Neural crest cell (in vitro differentiated cells): ENCODE measurements around the gene KRT76. TPM values are rescaled to one million over a fixed set of nuclear protein-coding genes. Genes with fewer than 3 reads are reported as not detected.

Experiments
- DNase-seq: peaks from one replicate; pipeline ENCODE4 v3.0.0; 2021; ENCODE audit warnings: low read depth, mixed read lengths, low spot score
- H3K27ac Mint-ChIP-seq: one replicate; pipeline ENCODE4 v1.8.0; 2021; ENCODE audit warnings: mild to moderate bottlenecking, mixed read lengths; ENCODE audit not compliant: unreplicated experiment
- H3K27me3 Mint-ChIP-seq: 2 replicates; pipeline ENCODE4 v1.8.0; 2021; ENCODE audit warnings: low read depth, mild to moderate bottlenecking, mixed read lengths
- H3K36me3 Mint-ChIP-seq: 2 replicates; pipeline ENCODE4 v1.8.0; 2021; ENCODE audit warnings: low read depth, mild to moderate bottlenecking, mixed read lengths
- H3K4me1 Mint-ChIP-seq: 2 replicates; pipeline ENCODE4 v1.8.0; 2021; ENCODE audit warnings: mixed read lengths
- H3K4me3 Mint-ChIP-seq: one replicate; pipeline ENCODE4 v1.8.0; 2021; ENCODE audit warnings: mild to moderate bottlenecking, mixed read lengths
- H3K9me3 Mint-ChIP-seq: 2 replicates; pipeline ENCODE4 v1.8.0; 2021; ENCODE audit warnings: mixed read lengths
- total RNA-seq: library from RNA; stranded (reverse); gene quantifications from 2 replicates; pipeline ENCODE4 v1.2.1, GENCODE V29; 2021
- TF ChIP-seq, protein P1 (sequence below): fragments of 200-600 bp; sonication (generic); conservative IDR thresholded peaks from 2 replicates; pipeline ENCODE4 v1.5.0; 2021; ENCODE audit warnings: antibody characterized with exemption, mild to moderate bottlenecking

The KRT76 gene
- total RNA-seq, 1 donor from 2014 or later: not detected

DNA sequence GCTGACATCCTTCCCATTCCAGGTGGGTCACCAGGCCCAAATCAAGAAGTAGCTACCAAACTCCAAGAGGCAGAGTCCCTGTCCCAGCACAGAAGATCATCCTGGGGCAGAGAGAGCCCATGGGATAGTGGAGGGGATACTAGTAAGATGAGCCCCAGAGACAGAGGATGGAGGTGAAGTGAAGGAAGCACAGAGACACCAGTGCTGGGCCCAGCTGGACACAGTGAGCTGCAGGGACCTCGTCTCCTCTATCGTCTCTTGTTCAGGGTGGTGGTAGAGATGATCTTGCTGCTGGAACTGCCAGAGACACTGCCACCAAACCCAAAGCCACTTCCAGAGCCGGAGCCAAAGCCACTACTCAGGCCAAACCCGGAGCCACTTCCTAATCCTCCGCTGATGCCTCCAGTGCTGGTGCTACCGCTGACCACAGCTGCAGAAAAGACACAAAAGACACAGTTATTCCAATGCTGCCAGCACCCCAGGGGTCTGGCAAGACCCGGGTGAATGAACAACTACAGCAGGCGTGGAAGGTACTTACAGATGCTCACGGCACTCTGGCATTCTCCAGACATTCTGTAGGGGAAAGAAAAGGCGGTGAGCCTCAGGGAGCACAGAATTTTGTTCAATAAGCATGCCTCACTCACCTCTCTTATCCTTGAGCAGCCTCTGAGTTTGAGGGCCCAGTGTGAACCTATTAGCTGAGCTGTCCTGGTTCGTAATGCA, 29.8 kb upstream of the KRT76 start:
- H3K27ac Mint-ChIP-seq: no peak overlapping the region
- H3K4me3 Mint-ChIP-seq: no peak overlapping the region
- H3K4me1 Mint-ChIP-seq: no peaks in the 10 kb centered on the region
- H3K9me3 Mint-ChIP-seq: no peaks in the 10 kb centered on the region
- no peak for DNase-seq
- H3K36me3 Mint-ChIP-seq: no peaks in the 10 kb centered on the region
- H3K27me3 Mint-ChIP-seq: peaks cover 16% of the 10 kb centered on the region
- TF ChIP-seq, protein P1, sequence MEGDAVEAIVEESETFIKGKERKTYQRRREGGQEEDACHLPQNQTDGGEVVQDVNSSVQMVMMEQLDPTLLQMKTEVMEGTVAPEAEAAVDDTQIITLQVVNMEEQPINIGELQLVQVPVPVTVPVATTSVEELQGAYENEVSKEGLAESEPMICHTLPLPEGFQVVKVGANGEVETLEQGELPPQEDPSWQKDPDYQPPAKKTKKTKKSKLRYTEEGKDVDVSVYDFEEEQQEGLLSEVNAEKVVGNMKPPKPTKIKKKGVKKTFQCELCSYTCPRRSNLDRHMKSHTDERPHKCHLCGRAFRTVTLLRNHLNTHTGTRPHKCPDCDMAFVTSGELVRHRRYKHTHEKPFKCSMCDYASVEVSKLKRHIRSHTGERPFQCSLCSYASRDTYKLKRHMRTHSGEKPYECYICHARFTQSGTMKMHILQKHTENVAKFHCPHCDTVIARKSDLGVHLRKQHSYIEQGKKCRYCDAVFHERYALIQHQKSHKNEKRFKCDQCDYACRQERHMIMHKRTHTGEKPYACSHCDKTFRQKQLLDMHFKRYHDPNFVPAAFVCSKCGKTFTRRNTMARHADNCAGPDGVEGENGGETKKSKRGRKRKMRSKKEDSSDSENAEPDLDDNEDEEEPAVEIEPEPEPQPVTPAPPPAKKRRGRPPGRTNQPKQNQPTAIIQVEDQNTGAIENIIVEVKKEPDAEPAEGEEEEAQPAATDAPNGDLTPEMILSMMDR: no peak

DNA sequence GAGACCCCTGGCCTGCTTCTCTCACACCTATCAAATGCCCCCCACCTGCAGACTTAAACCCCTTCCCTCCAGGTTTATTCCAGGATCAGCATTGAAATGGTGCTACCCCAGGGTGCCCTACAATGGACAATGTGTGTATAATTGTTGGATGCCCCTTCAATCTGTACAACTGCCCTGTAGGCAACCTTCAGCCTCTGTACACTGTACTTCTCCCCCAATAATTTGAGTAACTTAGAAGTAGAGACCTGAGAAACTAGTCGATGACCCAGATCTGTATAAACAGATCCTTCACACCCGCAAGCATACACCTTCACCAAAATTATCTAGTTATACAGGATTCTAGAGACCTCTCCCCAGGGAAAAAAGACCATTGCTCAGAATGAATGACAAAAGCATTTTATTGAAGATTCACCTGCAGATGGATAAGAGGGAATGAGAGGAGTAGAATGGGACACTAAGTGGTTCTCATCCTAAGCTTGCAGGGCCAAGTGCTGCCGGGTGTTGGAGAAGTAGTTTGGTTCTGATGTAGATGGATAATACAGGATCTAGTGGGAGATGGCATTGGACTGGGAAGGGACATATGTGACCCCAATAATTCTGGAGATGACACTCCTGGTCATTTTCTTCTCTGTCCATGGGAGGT, 29.1 kb upstream of the KRT76 start:
- Mint-ChIP-seq H3K27me3 (peaks cover 16% of the 10 kb centered on the region), H3K27ac (no peak overlapping the region), H3K4me1 (no peaks in the 10 kb centered on the region), H3K9me3 (no peaks in the 10 kb centered on the region), H3K36me3 (no peaks in the 10 kb centered on the region), H3K4me3 (no peak overlapping the region)
- DNase-seq: no peak
- TF ChIP-seq, protein P1: no peak

DNA sequence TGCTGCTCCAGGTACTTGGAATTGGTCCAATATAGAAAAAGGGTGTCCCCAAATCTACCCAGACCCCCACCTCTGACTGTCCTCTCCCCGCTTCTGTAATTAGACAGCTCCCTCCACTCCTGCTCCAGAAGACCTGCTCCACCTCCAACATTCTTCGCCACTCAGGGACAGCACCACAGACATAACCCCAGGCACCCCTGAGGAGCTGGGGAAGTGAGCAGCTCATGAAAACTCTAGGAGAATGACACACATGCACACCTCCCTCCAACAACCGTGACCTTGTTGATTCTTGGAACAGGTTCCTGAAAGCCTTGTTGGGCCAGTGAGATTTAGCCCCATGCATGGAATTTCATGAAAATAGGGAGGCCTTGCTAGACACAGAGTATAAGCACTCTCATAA, 28.6 kb upstream of the KRT76 start:
- Mint-ChIP-seq H3K4me1 (no peaks in the 10 kb centered on the region), H3K27ac (no peak overlapping the region), H3K9me3 (no peaks in the 10 kb centered on the region), H3K36me3 (no peaks in the 10 kb centered on the region), H3K27me3 (peaks cover 16% of the 10 kb centered on the region), H3K4me3 (no peak overlapping the region)
- TF ChIP-seq, protein P1: no peak
- no peak for DNase-seq

DNA sequence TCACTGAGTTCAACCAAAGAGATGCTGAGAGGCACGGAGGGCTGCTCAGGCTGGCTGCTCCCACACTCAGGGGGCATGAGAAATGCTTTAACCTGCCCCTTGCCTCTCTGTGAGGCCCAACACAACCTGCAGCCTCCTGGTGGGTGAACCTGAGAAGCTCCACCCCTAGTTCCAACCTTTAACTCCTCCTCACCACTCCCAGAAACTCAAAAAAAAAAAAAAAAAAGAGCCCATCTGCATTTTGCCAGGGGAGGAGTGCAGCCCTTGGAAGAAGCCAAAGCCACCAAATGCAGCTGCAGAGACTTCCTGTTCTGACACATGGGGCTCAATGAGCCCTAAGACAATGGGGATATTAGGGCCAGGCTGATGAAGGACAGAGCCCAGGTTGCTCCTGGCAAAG, 27.9 kb upstream of the KRT76 start:
- Mint-ChIP-seq H3K9me3 (no peaks in the 10 kb centered on the region), H3K27ac (no peak overlapping the region), H3K36me3 (no peaks in the 10 kb centered on the region), H3K4me3 (no peak overlapping the region), H3K4me1 (no peaks in the 10 kb centered on the region), H3K27me3 (peaks cover 16% of the 10 kb centered on the region)
- no peak for DNase-seq
- TF ChIP-seq, protein P1: no peak

- Mint-ChIP-seq H3K4me3 (no peak overlapping the region), H3K4me1 (no peaks in the 10 kb centered on the region), H3K9me3 (no peaks in the 10 kb centered on the region), H3K27ac (no peak overlapping the region), H3K36me3 (no peaks in the 10 kb centered on the region), H3K27me3 (peaks cover 3% of the 10 kb centered on the region)
- TF ChIP-seq, protein P1: no peak
- no peak for DNase-seq
These were observed 25.3 kb upstream of the KRT76 start for GRCh38 chr12:52802442-52802841.
